ENCODE measurements around the gene TOPBP1.

The TOPBP1 gene

DNA sequence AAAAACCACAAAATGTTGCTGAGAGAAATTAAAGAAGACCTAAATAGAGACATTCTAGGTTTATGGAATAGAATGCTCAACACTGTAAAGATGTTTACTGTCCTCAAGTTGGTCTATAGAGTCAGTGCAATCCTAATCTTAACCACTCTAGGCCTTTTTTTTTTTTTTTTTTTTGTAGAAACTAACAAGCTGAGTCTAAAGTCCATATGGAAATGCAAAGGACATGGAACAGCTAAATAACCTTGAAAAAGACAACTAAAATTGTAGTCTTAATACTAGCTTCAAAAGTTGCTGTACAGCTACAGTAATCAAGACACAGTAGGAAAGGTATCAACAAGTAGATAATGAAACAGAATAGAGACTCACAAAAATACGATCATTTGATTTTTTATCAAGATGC lies 55.4 kb downstream of the TOPBP1 start:
- DNase-seq, result no peak

DNA sequence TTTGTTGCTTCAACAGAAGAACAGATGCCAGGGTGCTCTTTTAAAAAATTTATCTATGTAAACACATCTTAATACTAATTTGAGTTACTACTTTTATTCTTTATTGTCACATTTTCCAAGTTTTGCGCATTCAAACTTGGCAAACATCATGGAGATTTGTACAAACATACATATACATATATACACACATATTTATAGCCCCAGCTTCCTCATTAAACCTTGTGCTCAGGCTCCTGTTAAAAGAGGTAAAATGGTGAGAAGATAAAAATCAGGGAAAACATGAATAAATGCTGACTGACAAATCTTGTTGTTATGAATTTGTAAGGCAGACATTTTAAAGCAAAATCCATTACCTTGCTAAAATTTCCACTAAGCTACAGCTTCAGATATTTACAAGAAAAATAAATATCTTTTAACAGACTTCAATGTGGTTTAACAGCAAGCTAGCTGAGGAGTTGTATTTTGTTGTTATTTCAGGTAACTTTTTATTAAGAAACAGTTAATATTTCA lies 61.1 kb downstream of the TOPBP1 start:
- DNase-seq, result no peak

DNA sequence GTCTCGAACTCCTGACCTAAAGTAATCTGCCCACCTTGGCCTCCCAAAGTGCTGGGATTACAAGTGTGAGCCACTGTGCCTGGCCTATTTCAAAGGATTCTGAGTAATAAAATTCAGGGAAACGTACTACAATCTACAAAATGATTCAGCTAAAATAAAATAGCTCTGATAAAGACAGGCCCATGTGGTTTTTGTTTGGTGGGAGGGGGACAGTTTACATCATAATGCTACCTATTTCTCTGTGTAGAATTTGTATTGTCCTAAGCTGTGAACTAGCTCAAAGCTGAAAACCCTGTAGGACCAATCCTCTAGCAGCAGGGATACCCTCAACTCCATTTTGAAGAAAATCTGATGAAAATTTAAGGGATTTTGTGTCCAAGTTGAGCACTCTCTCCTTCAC lies 62.5 kb downstream of the TOPBP1 start:
- no peak for DNase-seq

DNA sequence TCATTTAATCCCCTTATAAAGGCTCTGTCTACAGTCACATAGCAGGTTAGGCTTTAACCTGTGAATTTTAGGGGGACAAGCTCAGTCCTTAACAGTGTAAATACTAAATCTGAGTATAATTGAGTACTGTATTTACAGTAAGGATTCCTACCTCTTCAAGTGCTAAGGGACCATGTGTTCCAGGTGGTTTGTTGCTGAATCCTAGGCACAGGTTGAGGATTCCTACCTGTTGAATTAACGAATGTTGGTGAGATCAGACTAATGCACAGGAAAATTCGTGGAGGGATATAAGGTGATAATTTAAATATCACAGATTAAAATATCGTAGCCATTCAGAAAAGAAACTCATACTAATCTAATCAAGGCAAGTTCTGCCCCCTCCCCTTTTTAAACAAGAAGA lies 63.3 kb downstream of the TOPBP1 start:
- DNase-seq, result no peak

DNA sequence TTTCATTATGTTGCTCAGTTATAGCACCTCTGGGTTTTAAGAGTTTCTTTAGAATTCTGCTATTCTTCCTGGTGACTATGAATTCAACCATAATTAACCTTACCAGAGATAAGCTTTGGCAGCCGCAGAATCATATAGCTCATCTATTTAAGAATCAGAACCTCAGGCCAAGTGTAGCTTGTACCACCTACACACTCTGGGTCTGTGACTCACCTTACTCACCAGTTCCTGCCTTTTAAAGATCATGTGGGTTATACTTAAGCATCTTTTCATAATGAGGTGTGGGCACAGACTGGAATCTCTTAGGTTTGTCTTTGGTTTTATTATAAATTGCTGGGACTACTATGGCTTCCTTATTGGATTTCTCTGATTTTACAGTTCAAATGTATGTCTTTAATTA lies 66.4 kb downstream of the TOPBP1 start:
- no peak for DNase-seq

DNA sequence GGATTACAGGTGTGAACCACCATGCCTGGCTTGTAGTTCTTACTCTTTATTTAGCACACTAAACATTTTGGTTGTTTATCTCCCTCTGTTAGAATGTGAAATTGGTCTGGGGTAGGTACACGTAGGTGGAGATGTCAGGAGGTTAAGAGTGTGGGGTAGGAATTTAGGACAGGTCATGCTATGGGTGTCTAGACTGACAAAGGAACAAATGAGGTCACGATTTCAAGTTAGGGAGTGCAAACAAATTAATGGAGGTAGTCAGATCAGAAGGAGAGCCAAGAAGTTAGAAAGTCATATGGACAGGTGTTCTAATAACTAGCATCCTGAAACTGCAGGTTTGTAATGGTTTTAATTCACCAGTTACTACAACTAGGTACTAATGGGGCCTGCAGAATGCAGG lies 68.5 kb downstream of the TOPBP1 start:
- no peak for DNase-seq

DNA sequence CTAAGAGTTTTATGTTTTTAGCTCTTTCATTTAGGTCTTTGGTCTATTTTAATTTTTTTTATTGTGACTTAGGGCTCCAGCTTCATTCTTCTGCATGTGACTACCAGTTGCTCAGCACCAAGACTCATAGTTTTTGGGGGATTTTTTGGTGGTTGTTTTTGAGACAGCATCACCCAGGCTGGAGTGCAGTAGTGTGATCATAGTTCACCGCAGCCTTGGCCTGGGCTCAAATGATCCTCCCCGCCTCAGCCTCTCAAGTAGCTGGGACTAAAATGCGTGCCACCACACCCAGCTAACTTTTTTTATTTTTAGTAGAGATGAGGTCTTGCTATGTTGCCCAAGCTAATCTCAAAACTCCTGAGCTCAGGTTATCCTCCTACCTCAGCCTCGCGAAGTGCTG lies 68.9 kb downstream of the TOPBP1 start:
- DNase-seq, result no peak

DNA sequence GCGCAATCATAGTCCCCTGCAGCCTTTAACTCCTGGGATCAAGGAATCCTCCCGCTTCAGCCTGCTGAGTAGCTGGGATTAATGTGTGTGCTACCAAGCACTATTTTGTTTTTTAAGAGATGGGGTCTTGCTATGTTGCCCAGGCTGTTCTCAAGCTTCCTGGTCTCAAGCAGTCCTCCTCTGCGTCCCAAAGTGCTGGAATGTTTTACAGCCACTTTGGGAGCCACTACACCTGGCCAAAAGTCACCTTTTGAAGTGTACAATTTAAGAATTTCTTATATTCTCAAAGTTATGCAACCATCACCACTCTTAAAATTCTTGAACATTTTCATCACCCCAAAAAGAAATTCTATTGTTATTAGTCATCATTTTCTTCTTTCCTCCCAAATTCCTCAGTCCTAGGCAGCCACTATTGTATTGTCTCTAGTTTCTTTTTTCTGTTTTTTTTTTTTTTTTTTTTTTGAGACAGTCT lies 70.4 kb downstream of the TOPBP1 start:
- DNase-seq, result no peak

DNA sequence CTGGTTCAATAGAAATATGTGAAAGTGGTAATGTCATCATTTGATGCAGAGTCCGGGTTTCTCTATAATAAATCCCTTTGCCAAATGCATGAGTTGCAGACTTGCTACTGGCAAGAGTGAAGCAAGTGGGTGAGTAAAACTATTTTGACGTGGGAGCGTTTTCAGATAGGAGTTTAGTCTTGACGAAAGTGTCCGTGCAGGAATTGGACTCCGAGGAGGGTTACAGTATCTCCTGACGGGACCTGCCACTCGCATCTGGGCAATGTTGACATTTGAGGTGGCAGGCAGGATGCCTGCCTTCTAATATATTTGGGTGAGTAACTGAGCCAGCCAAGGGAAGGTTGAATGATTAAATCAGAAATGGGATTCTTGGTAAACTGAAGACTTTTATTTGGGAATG lies 72.2 kb downstream of the TOPBP1 start:
- DNase-seq, result no peak

DNA sequence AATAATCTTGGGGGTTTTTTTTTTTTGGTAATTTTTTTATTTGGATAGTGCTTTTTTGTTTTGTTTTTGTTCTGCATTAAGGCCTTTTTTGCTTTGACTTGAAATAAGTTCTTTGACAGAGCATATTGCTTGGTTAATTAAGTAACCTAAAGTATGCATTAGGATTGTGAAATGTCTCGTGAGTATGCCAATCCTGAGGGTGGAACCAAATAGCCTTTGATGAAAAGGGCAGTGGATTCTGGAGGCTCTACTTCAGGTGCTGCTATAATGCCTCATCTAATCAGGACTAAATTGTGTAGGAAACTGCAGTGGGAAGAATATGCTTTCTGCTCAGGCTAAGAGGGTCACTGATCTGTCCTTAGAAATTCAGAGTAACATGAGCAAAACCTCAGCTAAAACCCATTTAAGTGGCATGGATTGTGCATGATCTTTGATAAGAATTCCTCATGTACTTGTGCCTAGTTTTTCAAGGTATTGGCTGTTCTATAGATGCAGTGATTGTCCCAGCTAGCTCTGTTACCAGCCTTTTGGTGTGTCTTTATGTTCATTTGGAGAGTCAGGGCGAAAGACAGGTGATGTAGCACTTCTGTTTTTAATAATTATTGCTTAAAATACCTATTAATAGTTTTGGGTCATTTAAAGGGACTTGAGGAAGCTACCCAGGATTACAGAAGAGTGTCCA lies 72.8 kb downstream of the TOPBP1 start:
- no peak for DNase-seq

DNA sequence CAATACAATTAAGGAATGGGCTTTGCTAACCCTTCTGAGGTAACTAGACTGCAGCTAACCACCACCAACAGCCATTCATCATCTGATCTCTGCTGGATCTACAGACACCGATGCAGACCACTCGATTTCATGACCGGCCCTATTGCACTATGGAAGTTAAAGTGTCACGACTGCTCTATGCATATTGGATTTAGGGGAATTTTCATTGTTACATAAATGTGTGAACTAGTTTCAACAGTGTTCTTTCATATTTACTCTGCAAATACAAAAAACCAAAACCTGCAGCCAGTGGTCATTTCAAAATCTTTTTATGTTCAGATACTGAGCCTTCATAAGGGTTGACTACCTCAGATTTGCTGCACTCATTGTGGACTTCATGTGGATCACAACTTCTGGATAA lies 73.7 kb downstream of the TOPBP1 start:
- DNase-seq, result no peak

DNA sequence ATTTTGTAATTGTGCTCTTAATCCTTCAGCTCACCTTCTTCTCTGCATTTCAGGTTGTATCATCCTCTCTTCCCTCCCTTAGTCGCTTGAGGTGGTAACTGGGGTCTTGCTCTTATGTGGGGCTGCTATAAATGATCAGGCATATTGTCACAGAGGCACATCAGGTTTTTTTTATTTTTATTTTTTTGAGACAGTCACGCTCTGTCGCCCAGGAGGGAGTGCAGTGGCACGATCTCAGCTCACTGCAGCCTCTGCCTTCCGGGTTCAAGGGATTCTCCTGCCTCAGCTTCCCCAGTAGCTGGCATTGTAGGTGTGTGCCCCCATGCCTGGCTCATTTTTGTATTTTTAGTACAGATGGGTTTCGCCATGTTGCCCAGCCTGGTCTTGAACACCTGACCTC lies 78.3 kb downstream of the TOPBP1 start:
- DNase-seq, result no peak

DNA sequence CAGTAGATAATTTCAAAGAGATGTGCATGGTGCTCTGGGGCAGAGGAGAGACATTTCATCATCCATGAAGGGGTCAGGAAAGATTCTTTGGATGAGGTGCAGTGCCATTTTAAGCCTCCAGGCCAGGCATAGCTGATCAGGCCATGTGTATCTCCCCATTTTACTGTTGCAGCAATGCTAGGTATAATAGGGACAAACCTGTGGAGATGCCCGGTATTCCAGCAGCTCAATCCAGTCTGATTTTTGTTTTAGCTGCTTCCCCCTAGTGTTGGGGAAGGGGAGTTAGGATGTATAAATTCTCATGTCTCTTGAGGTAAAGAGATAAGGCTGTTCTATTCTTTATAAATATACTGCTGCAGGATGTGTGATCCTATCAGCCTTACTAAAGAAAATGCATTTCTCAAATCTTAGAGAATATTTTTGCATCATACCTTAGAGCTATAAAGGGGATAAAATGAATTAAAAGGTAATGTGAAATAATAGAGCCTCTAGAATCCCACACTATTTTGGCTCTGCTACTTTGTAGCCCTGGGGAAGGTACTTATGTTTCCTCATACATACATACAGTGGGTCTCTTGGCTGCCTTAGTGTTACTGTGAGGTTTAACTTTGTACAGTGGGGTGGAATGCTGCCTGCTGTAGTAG lies 83.1 kb downstream of the TOPBP1 start:
- no peak for DNase-seq

DNA sequence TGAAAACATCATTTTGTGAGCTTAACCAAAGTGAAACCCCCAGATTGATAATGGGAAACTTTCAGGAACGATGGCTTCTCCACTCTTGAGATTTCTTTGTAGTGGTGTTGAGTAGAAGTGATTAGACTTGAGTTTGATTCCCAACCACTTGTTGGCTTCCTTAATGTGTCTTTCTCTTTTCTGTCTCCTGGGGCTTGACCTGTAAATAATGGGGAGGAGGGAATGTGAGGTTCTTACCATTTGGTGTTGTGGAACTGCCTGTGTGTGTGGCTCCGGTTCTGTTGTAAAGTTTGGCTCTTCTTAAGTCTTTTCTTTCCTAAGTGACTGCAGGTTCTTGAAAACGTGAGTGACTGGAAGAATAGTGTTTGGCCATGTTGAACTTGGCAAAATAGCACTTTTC lies 85.6 kb downstream of the TOPBP1 start:
- no peak for DNase-seq

DNA sequence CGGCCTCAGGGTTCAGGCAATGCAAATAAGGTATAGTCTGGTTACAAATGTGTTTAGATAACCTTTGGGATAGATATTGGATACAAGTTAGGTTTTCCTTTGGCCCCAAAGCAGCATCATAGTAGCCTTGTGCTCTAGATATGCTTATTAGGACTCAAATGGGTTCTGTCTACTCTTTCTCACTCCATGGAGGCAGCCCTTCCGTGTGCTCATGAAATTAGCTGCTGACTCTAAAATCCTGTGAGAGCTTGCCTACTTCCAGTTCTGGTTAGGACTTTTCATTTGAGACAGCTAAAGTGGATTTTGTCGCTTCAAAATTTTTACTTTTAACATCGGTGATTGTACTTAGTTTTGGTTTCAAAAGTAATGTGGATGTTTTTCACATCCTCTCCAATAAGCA lies 86.7 kb downstream of the TOPBP1 start:
- no peak for DNase-seq

DNA sequence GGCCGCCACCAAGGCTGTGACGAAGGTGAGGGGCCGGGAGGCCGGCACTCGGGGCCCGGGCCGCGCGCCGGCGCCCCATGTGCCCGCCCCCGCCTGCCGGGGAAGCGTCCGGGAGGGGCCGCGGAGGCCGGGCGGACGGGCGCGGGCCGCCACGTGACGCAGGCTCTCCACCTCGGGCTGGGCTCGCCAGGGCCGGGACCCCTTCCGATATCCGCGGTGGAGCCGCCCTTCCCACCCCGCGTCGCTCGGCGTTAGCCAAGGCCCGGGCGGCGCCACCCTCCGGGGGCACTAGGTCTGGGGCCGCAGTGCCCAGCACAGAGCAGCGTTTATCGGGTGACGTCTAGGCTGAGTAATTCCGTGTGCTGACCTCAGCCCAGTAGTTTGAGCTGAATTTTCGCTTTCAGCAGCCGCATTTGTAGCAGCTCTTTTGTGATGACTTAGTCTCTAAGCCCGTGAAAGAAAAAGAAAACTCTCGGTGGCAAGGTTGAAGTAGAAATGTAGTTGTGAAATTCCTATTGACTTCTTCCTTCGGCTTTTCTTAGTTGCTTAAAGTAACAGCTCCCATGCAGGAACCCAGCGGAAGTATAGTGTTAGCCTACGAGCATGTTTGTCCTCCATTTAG lies 87.4 kb downstream of the TOPBP1 start:
- no peak for DNase-seq

DNA sequence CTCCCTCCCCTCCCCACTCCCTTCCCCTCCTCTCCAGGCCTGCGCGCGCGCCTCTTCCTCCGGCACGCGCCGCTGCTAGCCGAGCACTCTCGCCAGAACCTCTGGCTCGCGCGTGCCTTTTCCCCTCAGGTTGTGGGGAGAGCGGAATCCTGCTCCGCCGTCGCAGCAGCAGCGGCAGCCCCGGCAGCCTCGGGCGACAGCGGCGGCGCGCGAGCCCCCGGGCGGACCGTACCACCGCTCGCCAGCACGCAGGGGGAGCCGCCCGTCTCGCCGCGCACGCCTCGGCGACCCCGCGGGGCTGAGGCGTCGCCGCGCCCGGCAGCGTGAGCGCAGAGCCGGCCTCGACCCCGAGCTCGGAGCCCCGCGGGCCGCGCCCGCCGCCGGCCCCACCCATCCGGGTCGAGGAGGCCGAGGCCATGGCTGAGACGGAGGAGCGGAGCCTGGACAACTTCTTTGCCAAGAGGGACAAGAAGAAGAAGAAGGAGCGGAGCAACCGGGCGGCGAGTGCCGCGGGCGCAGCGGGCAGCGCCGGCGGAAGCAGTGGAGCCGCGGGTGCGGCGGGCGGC lies 88.0 kb downstream of the TOPBP1 start, which contains the start of gene CDV3:
Gene CDV3, plus strand, starts transcription at position 58 of the 566 bp plus-strand sequence. Its CDS starts 359 bp downstream, at position 417.
- no peak for DNase-seq

DNA sequence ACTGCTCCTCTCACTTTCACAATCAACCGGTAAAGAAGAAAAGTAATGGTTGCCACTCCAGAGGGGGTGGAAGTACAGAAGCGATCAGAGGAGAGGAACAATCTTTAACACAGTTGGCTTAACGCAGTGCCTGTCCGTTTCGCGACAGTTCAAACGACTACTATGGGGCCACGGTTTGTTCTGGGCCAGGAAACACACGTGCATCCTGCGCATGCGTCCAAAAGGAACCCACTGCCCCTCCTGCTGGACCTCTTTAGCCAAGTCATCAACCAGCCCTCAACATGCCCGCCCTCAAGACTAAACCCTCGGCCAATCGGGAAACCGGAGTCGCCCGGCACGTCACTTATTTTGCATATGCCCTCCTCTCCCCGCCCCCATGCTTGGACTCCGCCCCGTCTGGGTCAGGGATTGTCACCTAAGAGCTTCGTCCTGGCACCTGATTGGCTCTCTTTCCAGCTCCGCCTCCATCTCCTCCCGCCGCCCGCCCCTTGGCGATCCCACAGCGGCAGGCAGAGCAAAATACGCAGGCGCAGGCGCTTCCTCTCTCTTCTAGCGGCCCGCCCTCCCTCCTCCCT lies 88.6 kb downstream of the TOPBP1 start:
- DNase-seq, result no peak

DNA sequence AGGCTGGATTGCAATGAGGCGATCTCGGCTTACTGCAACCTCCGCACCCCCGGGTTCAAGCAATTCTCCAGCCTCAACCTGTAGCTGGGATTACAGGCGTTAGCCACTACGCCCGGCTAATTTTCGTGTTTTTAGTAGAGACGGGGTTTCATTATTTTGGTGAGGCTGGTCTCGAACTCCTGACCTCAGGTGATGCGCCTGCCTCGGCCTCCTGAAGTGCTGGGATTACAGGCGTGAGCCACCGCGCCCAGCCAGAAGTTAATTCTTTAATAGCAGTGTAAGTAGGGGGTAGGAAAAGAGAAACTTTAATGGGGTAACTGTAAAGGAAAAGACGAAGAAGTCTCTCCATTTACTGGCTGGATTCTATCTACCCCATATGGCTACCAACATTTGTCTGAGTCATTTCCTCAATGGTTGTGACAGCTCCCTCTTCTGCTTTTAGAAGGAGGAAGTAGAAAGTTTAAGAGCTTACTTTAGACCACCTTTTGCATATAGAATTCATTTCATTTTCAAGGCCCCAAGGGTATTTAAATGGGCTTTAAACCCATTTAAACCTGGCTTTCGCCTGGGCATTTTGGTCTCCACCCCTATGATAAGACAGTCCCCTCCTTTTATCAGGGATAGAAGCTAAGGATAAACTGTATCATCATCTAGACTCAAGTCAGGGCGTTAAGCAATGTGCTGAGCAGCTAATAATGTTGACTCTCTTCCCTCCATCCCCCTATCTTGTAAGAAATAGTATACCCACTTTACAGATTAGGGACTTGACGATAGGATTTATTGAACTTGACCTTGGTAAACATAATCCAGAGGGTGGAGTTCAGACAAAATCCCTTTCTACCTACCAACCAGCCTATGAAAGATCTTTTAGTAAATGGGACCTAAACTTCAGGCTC lies 89.3 kb downstream of the TOPBP1 start:
- DNase-seq, result no peak

DNA sequence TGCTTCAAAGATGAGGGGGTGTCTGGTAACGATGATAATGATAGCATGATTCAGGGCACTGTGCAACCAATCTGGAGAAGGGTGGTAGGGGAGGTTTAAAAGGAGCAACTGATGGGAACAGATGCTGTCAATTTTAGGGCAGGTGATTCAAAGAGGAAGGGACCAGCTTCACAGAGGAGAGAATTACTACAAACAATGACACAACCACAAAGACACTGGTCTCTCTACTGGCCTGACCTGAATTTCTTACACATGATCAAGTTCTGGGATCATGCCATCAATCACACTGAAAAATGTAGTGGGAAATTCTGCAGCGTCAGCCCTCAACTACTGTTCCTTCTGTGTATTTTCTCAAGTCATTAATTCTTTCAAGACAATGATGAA lies 90.8 kb downstream of the TOPBP1 start:
- no peak for DNase-seq

DNA sequence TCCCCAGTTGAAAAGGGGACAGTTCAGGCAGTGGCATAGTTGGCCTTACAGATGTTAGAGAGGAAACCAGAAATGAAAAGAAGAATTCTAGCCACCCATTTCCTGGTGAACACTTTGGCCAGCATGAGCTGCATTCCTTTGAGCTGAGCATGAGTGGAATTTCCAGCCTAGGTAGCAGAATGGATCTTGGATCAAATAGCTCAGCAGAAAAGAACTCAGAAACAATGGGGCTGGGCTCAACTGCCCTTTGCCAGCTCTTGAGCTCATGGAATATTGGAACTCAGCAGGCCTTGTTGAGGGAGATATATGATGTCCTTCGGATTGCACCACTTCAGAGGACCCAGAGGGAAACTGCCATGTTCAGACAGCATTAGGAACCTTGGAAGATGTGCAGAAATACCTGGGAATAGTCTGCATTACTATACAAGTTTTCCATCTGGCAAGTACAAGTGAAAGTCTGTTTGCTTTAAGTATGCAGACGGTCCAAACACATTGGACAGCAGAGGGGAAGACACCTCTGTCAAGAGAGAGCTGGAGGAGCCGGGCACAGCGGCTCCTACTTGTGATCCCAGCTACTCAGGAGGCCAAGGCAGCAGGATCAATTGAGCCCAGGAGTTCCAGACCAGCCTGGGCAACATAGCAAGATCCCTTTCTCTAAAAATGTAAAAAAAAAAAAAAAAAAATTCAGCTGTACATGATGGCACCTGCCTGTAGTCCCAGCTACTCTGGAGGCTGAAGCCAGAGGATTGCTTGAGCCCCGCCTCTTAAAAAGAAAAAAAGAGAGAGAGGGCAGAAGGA lies 91.4 kb downstream of the TOPBP1 start:
- DNase-seq, result no peak
